ENCODE results near the gene TRPM5.

TRPM5 gene

GRCh38 chr11:2451916-2452315, 7.6 kb upstream of the TRPM5 start:
- no peak for DNase-seq

DNA sequence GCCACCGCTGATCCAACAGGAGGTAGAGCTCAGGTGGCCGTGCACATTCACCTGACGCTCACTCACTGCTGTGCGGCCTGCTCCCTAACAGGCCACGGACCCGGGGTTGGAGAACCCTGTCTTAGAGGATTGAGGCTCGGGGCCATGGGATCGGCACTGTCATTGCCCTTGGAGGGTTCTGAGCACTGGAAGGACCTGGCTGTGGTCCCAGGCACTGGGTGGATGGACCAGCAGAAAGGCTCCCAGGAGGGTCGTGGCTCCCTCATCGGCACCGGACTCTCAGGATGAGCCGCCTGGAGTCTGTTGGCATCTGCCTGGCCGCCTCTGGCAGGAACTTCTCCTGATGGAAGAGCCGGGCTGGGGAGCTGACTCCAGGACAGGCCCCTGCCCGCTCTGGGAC, 7.0 kb upstream of the TRPM5 start:
- DNase-seq = no peak

GRCh38 chr11:2450321-2451041, 6.2 kb upstream of the TRPM5 start:
- no peak for DNase-seq

DNA sequence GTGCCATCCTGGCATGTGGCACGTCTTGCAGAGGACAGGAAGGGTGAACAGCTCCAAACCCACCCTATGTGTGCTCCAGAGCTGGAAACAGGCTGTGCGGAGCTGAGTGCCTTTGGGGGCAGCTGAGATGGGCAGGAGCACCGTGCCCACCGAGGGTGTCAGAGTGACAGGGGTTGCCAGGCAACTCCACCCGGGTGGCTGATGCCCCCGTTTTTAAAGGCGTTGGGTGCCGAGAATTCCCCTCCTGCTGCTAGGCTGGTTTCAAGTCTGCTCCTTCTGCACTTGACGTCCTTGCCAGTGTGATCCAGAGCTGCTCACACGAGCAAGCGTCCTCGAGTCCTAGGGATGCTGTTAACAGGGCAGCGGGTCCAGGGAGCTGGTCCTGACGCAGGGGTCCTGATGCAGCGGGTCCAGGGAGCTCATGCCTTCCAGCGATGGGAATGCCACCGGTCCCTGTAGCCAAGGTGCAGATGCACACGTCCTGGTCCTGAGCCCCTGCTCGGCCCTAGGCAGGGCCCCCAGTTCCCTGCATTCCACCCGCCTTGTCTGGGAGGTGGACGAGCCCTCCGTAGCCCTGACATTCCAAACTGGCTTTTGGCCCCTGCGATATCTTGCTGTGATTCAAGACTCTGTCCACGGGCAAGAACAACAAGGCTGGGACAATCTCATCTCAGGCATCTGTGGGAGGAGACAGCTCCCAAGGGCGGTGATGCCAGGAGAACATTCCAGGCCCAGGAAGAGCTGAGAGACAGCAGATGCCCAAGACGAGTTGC, 5.4 kb upstream of the TRPM5 start:
- DNase-seq = no peak

- no peak for DNase-seq
Observed at GRCh38 chr11:2448661-2449547, 4.6 kb upstream of the TRPM5 start.

DNA sequence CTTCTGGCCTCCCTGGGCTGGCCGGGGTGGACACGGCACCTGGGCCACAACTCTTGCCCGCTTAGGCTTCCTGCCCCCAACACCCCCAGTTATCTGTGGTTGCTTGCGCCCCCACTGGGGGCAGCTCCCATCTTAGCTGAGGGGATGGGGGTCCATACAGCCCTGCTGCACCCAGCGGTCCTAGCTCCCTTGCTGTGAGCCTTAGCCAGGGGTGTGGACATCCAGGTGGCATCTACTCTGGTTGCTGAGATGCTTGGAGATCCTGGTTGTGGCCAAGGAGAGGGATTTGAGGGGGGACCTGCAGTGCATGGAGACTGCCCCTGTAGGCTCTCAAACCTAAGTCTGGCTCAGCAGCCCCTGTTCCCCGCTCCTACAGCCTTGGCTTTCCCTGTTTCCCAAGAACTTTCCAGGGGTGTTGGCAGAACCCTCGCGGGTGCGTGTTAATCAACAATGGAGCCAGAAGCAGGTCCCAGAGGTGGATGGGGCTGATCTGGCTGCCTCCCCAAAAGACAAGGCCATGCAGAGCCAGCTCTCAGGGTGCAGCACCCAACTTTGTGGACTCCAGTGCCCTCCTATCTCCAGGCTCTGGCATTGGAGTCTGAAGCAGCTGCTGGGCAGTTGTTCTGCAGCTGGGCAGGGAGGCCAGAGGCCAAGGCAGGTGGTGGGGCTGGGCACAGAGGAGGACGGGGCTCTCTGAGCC, 3.8 kb upstream of the TRPM5 start:
- DNase-seq = no peak

- DNase-seq = no peak
Observed at GRCh38 chr11:2447253-2447950, 3.1 kb upstream of the TRPM5 start.

- no peak for DNase-seq
Observed at GRCh38 chr11:2446590-2447252, 2.4 kb upstream of the TRPM5 start.

DNA sequence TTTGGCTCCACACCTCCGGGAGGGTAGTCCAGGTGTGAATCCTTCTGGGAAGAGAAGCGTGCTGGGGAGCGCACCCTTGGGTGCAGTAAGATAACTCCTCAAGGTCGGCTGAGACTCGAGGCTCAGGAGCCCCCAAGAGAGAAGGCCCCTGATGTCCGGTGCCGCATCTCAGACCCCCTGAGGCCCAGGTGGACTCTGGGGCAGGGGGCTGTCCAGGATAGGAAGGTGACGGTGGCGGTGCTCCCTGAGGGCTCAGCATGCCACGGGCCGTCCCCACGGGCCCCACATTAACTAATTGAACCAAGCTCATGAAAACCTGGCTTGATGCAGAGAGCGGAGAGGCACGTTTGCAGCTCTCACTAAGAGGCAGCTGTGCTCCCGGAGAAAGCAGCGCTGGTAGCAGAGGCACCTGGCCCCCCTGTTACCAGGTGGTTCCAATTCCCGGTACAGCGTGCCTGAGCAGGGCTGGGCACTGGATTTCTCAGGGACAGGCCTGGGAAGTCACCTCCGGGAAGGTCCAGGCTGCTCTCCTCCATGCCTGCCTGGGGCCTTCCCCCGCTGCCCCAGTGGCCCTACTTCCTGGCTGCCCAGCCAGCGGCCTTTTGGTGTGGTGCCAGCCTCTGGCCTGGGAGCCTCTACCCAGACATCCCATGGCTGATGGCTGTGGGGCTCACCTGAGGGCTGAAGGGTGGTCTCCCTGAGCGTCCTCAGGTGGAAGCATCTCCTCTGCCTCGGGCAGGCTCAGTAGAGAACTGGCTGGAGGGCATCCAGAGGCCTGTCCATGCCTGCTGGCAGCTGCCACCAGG, 1.6 kb upstream of the TRPM5 start:
- DNase-seq = no peak

- no peak for DNase-seq
Observed at GRCh38 chr11:2444821-2445745, 769 bp upstream of the TRPM5 start, which contains the start of gene KCNQ1. Gene KCNQ1 (plus strand): TSS chr11:2445008. CDS start chr11:2445099, 91 bp downstream.

- no peak for DNase-seq
Observed at GRCh38 chr11:2443406-2443805, 908 bp downstream of the TRPM5 start.

- no peak for DNase-seq
Observed at GRCh38 chr11:2442589-2442988, 1.7 kb downstream of the TRPM5 start.

DNA sequence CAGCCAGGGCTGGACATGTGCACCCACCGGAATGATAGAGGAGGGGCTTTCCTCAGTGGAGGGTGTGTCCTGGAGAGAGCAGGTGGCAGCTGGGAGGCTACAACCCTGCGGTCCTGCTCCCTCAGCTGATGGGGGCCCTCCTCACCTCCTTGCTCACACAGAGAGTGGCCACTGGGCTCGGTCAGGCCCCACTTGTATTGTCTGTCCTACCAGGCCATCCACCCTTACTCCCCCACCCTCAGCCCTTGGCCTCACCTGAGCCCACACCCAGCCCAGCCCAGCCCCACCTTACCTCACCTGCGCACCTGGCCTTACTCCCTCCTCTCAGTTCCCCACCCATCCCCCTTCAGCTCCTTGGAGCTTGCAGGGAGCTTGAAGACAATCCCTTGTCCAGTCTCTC, 3.1 kb downstream of the TRPM5 start:
- no peak for DNase-seq

- DNase-seq = no peak
Observed at GRCh38 chr11:2440646-2441045, 3.7 kb downstream of the TRPM5 start.

- DNase-seq = no peak
Observed at GRCh38 chr11:2439820-2440219, 4.5 kb downstream of the TRPM5 start.

GRCh38 chr11:2437516-2437915, 6.8 kb downstream of the TRPM5 start:
- no peak for DNase-seq

DNA sequence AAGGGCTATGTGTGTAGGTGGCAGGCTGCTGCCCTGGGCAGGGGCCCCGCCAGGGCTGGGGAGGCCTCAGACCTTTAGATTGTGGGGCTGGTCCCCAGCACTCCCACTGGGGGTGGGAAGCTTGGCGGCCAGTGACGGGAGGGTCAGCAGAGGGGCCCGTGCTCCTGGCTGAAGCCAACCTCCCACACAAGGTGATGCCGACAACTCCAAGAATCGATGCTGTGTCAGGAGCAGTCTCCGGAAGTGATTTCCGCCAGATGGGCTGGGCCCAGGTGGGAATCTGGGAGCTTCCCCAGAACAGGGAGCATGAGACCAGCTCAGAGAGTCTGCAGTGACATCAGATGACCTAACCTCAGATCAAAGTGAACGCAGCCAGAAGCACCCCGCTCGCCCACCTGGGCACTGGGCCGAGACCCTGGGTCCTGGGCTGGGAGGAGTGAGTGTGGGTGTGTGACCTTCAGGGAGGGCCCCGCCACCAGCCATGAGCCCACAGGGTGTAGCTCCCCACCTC, 7.7 kb downstream of the TRPM5 start:
- no peak for DNase-seq

DNA sequence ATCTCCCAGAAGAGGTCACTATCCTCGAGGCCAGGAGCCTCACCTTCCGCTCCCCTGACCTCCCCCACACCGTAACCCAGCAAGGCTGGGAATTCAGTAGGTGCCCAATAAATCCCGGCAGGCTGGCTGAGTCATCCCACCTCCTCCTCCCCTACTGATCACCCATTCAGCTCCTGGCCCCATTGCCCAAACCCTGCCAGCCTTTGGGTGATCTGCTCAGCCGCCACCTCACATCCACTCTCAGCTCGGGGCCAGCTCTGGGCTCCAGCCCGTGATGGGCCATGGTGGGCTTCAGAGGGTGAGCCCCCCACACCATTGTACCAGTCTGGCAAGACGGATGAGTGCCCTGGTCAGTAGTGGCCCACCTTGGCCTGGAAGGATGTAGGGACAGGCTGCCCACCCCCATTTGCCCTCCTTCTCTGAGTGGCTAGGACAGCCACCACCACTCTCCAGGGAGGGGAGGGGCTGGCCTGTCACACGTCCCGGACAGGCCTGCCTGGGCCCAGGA, 8.2 kb downstream of the TRPM5 start:
- no peak for DNase-seq

All from stimulated activated CD4-positive, alpha-beta T cell treated with anti-CD3 and anti-CD28 coated beads, Interleukin-1b, Interleukin-23, amount 100 ng/mL, for 48 hours (primary cell).